LNCAP (cell line): ENCODE measurements around the gene MCEMP1.
A peak's percentile ranks its signal among the peaks of the same experiment; 100 is the strongest.

Source experiments
- CTCF ChIP-seq: fragments of 450-650 bp; IDR thresholded peaks from 2 replicates; pipeline ENCODE4 v1.5.1; 2017; ENCODE audit warnings: mild to moderate bottlenecking

Gene MCEMP1

DNA sequence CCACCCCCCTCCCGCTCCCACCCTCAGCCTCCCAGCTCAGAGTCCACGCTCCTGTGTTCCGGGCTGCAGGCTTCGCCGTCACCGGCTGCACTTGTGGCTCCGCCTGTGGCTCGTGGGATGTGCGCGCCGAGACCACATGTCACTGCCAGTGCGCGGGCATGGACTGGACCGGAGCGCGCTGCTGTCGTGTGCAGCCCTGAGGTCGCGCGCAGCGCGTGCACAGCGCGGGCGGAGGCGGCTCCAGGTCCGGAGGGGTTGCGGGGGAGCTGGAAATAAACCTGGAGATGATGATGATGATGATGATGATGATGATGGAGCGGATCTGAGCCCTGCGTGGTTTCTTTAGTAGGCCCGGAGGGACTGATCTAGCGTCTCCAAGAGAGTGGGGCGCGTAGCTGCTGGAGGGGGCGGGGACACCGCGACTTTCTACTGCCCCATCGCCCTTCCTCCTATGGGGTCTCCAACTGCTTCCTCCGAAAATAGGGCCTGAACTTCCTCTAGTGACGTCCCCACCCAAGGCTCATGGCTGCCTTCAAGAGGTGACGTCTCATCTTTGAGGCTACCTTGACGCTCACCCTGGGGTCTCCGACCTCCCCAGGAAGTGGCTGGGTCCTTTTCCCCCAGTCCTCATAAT is 6.6 kb upstream of the MCEMP1 start:
- TF ChIP-seq CTCF = no peak

GRCh38 chr19:7670790-7671189 is 6.1 kb upstream of the MCEMP1 start:
- no peak for TF ChIP-seq CTCF

- no peak for TF ChIP-seq CTCF
Observed at GRCh38 chr19:7672522-7672921, 4.4 kb upstream of the MCEMP1 start.

GRCh38 chr19:7674010-7675005 is 2.6 kb upstream of the MCEMP1 start:
- no peak for TF ChIP-seq CTCF

- TF ChIP-seq CTCF = no peak
Observed at GRCh38 chr19:7676376-7676775, 514 bp upstream of the MCEMP1 start.

GRCh38 chr19:7677669-7678311 is 900 bp downstream of the MCEMP1 start:
- TF ChIP-seq CTCF = no peak

DNA sequence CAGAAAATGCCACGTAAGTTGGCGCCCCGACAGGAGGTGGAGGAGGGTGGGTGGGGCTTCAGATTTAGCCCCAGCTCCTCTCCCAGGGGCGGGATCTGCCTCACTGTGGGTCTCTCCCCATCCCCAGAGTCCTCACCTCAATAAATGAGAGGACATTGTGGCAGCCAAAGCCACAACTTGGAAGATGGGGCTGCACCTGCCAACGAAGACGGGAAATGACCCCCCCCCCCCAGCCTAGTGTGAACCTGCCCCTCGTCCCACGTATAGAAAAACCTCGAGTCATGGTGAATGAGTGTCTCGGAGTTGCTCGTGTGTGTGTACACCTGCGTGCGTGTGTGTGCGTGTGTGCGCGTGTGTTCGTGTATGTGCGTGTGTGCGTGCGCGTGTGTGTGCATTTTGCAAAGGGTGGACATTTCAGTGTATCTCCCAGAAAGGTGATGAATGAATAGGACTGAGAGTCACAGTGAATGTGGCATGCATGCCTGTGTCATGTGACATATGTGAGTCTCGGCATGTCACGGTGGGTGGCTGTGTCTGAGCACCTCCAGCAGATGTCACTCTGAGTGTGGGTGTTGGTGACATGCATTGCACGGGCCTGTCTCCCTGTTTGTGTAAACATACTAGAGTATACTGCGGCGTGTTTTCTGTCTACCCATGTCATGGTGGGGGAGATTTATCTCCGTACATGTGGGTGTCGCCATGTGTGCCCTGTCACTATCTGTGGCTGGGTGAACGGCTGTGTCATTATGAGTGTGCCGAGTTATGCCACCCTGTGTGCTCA is 2.3 kb downstream of the MCEMP1 start:
- TF ChIP-seq CTCF = peak; percentile 37; the same call in 1 of the 2 replicates
